K562 (cell line): ENCODE data around the gene PRKRIP1. TPM values are rescaled to one million over a fixed set of nuclear protein-coding genes. Genes with fewer than 3 reads are reported as not detected.
A peak's percentile ranks its signal among the peaks of the same experiment; 100 is the strongest.

Experiments used
- ATF1 ChIP-seq, 2 experiments: fragments of 450-650 bp in 1 of 2; IDR thresholded peaks; 2 replicates each; pipeline ENCODE4 v1.6.1; 2016; ENCODE audit warnings: missing compliant biosample characterization in 1 of 2, missing genetic modification characterization in 1 of 2
- CBFA2T2 ChIP-seq: fragments of 450-650 bp; conservative IDR thresholded peaks from 2 replicates; pipeline ENCODE4 v1.6.1; 2017; ENCODE audit warnings: mild to moderate bottlenecking
- CEBPG ChIP-seq, 3 experiments: fragments of 200-800 bp in 1 of 3; sonication (Bioruptor generic) in 1 of 3; sonication (generic) in 1 of 3; formaldehyde crosslinking in 1 of 3; IDR thresholded peaks in 2 of 3; conservative IDR thresholded peaks in 1 of 3; 2 replicates each; pipeline versions ENCODE4 v1.6.1 to v1.8.0; 2016 to 2022; ENCODE audit warnings: missing compliant biosample characterization in 2 of 3, missing genetic modification characterization in 2 of 3, mild to moderate bottlenecking in 1 of 3, missing genetic modification reagents in 1 of 3
- CTCF ChIP-seq, 3 experiments: IDR thresholded peaks in 2 of 3; conservative IDR thresholded peaks in 1 of 3; 2 replicates each; pipeline ENCODE4 v1.5.1; 2011 to 2012; ENCODE audit warnings: low read length in 3 of 3, mild to moderate bottlenecking in 3 of 3, control low read depth in 2 of 3, improper control_type of control experiment in 1 of 3, inconsistent platforms in 1 of 3, low read depth in 1 of 3, mixed read lengths in 1 of 3, moderate library complexity in 1 of 3; ENCODE audit not compliant: insufficient read depth in 2 of 3
- ETV6 ChIP-seq, 3 experiments: fragments of 150-350 bp in 1 of 3; sonication (generic) in 1 of 3; formaldehyde crosslinking in 1 of 3; IDR thresholded peaks; 2 replicates each; pipeline versions ENCODE4 v1.6.1 to v1.8.0; 2014 to 2022; ENCODE audit warnings: borderline replicate concordance in 2 of 3, low read depth in 2 of 3, antibody characterized with exemption in 1 of 3, low read length in 1 of 3, mild to moderate bottlenecking in 1 of 3, missing genetic modification reagents in 1 of 3
- GATA2 ChIP-seq: sonication (generic); formaldehyde crosslinking; IDR thresholded peaks from 2 replicates; pipeline ENCODE4 v1.4.0; 2020; ENCODE audit warnings: mild to moderate bottlenecking, missing genetic modification reagents
- HMGN3 ChIP-seq: IDR thresholded peaks from 2 replicates; pipeline ENCODE4 v1.6.1; 2011; ENCODE audit warnings: borderline replicate concordance, low read depth, mild to moderate bottlenecking, mixed read lengths, low read length; ENCODE audit not compliant: insufficient read length; ENCODE audit errors: extremely low read depth
- MAFK ChIP-seq: IDR thresholded peaks from 2 replicates; pipeline ENCODE4 v1.6.1; 2011; ENCODE audit warnings: low read length, improper control_type of control experiment
- NELFE ChIP-seq: IDR thresholded peaks from 2 replicates; pipeline ENCODE4 v1.6.1; 2011; ENCODE audit warnings: mild to moderate bottlenecking; ENCODE audit not compliant: insufficient read depth, insufficient read length
- NUFIP1 ChIP-seq: fragments of 450-650 bp; IDR thresholded peaks from 2 replicates; pipeline ENCODE4 v1.6.1; 2018; ENCODE audit not compliant: partially characterized antibody
- SMC3 ChIP-seq: conservative IDR thresholded peaks from 2 replicates; pipeline ENCODE4 v1.6.1; 2011; ENCODE audit warnings: low read depth, low read length, improper control_type of control experiment; ENCODE audit not compliant: insufficient read depth
- ZBTB34 ChIP-seq: fragments of 250-450 bp; sonication (Bioruptor Pico); IDR thresholded peaks from 2 replicates; pipeline ENCODE4 v1.8.0; 2021; ENCODE audit warnings: mild to moderate bottlenecking, moderate library complexity
- ZBTB7A ChIP-seq: IDR thresholded peaks from 2 replicates; pipeline ENCODE4 v1.6.1; 2011; ENCODE audit warnings: low read depth, mild to moderate bottlenecking, low read length, moderate library complexity, borderline replicate concordance; ENCODE audit not compliant: control insufficient read depth
- ZNF511 ChIP-seq: sonication (generic); formaldehyde crosslinking; IDR thresholded peaks from 2 replicates; pipeline ENCODE4 v1.8.0; 2022; ENCODE audit warnings: mild to moderate bottlenecking, missing genetic modification reagents
- polyA plus RNA-seq, 8 experiments: library from polyadenylated mRNA; depleted of rRNA in 4 of 8; stranded (reverse) in 5 of 8; unstranded in 3 of 8; fragments of >200 nt; fragmentation: Nextera tagmentation in 2 of 8; fragmentation: Illumina TruSeq in 1 of 8; extraction: Ambion mirVana in 2 of 8; extraction: Trizol in 1 of 8; gene quantifications; 2 replicates each; pipeline versions ENCODE4 v1.2.1 to v1.2.3, GENCODE V29; 2011 to 2014; ENCODE audit warnings: inconsistent platforms in 1 of 8, missing spikeins in 1 of 8
- total RNA-seq, 7 experiments: library from RNA; depleted of rRNA in 6 of 7; stranded (reverse); fragments of >200 nt in 6 of 7; fragmentation: Illumina TruSeq in 2 of 7; extraction: Trizol in 2 of 7; gene quantifications; 2 replicates each; pipeline versions ENCODE4 v1.2.1 to v1.2.3, GENCODE V29; 2011 to 2021; ENCODE audit warnings: low replicate concordance in 1 of 7
- TF ChIP-seq, protein P1 (sequence below): sonication (generic); formaldehyde crosslinking; IDR thresholded peaks from 2 replicates; pipeline ENCODE4 v1.8.1; 2023; ENCODE audit warnings: mild to moderate bottlenecking, missing genetic modification reagents
- TF ChIP-seq, protein P2 (sequence below): fragments of 250-450 bp; sonication (Bioruptor Pico); IDR thresholded peaks from 2 replicates; pipeline ENCODE4 v1.8.0; 2021; ENCODE audit warnings: moderate library complexity, mild to moderate bottlenecking, inconsistent platforms

Gene PRKRIP1
- total and polyA plus RNA-seq, 9 of the 15 experiments (the other 6 are each of a cell fraction or from before 2014, with no cell fraction given): 14.9 to 52.1 (median 19.8) TPM

DNA sequence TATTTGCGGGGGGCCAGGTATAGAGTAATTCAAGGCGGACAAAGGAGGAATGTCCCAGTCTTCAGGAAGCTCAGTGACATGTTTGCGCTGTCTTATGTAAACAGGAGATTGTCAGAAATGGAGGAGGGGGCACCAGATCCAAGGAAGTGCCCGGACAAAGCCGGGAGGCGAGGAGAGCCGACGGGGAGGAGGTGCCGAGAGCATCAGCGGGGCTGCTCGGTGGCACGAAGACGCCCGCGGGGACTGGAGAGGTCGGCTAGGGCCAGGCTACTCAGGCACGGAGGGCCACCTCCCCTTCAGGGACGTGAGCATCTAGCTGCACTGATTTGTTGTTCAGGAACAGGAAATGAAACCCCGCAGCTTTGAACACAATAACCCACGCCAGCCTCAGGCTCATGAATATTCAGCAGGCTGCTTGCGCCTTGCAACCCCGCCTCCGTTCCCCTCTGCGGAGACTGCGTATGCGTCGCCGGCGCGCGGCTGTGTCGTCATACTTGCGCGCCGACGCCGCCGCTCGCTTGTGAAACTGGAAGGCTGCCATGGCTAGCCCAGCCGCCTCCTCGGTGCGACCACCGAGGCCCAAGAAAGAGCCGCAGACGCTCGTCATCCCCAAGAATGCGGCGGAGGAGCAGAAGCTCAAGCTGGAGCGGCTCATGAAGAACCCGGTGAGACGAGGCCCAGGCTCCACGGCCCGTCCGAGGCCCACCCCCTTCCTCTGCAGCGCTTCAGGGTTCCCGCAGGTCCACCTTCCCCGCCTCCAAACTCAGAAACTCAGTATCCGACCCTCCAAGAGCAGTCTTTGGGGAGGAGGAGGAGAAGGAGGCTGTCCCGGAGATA lies at the start of gene PRKRIP1 (continued):
- TF ChIP-seq CTCF (IDR thresholded peaks at IDR 0.05 in 2 of 3, conservative IDR thresholded peaks at IDR 0.05 in 1 of 3; ENCODE audit: insufficient read depth in 2 of 3, low read depth in 1 of 3, low read length in 3 of 3): no peak
- 0 out of 2 replicates have a peak, but pooled peaks have one; percentile 5 for TF ChIP-seq SMC3
- TF ChIP-seq ZNF511 (CRISPR knock-in tag): no peak
- no peak for TF ChIP-seq NELFE
- TF ChIP-seq, protein P1, sequence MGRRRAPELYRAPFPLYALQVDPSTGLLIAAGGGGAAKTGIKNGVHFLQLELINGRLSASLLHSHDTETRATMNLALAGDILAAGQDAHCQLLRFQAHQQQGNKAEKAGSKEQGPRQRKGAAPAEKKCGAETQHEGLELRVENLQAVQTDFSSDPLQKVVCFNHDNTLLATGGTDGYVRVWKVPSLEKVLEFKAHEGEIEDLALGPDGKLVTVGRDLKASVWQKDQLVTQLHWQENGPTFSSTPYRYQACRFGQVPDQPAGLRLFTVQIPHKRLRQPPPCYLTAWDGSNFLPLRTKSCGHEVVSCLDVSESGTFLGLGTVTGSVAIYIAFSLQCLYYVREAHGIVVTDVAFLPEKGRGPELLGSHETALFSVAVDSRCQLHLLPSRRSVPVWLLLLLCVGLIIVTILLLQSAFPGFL (CRISPR knock-in tag): no peak
- TF ChIP-seq GATA2 (CRISPR knock-in tag): no peak
- TF ChIP-seq NUFIP1: no peak
- TF ChIP-seq CEBPG (CRISPR knock-in tag; IDR thresholded peaks at IDR 0.05): peak; percentile 41; the same call in 1 of the 2 replicates
- TF ChIP-seq CEBPG (tag; conservative IDR thresholded peaks at IDR 0.05 in 1 of 2, IDR thresholded peaks at IDR 0.05 in 1 of 2): peak; percentile 36 to 56; a peak in 2 of 4 replicates
- TF ChIP-seq, protein P2, sequence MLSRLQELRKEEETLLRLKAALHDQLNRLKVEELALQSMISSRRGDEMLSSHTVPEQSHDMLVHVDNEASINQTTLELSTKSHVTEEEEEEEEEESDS (CRISPR knock-in tag): no peak
- peak in 1 of 2 experiments; percentile 44; a peak in 1 of 4 replicates for TF ChIP-seq ETV6 (IDR thresholded peaks at IDR 0.05; ENCODE audit: borderline replicate concordance in 1 of 2, low read depth in 2 of 2, low read length in 1 of 2)
- TF ChIP-seq ETV6 (CRISPR knock-in tag; IDR thresholded peaks at IDR 0.05; ENCODE audit: borderline replicate concordance): no peak
- no peak for TF ChIP-seq ZBTB34
- TF ChIP-seq MAFK: 0 out of 2 replicates have a peak, but pooled peaks have one; percentile 17
- peak; percentile 69; the same call in 1 of the 2 replicates for TF ChIP-seq ZBTB7A
- TF ChIP-seq ATF1 (CRISPR knock-in tag; IDR thresholded peaks at IDR 0.05): peak; percentile 96
- TF ChIP-seq ATF1 (tag; IDR thresholded peaks at IDR 0.05): peak; percentile 99
- TF ChIP-seq CBFA2T2: no peak
- peak; percentile 99 for TF ChIP-seq HMGN3
